Neural crest cell (in vitro differentiated cells): Measurements from ENCODE around the gene ARMH4. TPM values are rescaled to one million over a fixed set of nuclear protein-coding genes. Genes with fewer than 3 reads are reported as not detected.

Experiments used
- DNase-seq: peaks from one replicate; pipeline ENCODE4 v3.0.0; 2021; ENCODE audit warnings: low read depth, mixed read lengths, low spot score
- H3K27ac Mint-ChIP-seq: one replicate; pipeline ENCODE4 v1.8.0; 2021; ENCODE audit warnings: mild to moderate bottlenecking, mixed read lengths; ENCODE audit not compliant: unreplicated experiment
- H3K27me3 Mint-ChIP-seq: 2 replicates; pipeline ENCODE4 v1.8.0; 2021; ENCODE audit warnings: low read depth, mild to moderate bottlenecking, mixed read lengths
- H3K36me3 Mint-ChIP-seq: 2 replicates; pipeline ENCODE4 v1.8.0; 2021; ENCODE audit warnings: low read depth, mild to moderate bottlenecking, mixed read lengths
- H3K4me1 Mint-ChIP-seq: 2 replicates; pipeline ENCODE4 v1.8.0; 2021; ENCODE audit warnings: mixed read lengths
- H3K4me3 Mint-ChIP-seq: one replicate; pipeline ENCODE4 v1.8.0; 2021; ENCODE audit warnings: mild to moderate bottlenecking, mixed read lengths
- H3K9me3 Mint-ChIP-seq: 2 replicates; pipeline ENCODE4 v1.8.0; 2021; ENCODE audit warnings: mixed read lengths
- total RNA-seq: library from RNA; stranded (reverse); gene quantifications from 2 replicates; pipeline ENCODE4 v1.2.1, GENCODE V29; 2021
- TF ChIP-seq, protein P1 (sequence below): fragments of 200-600 bp; sonication (generic); conservative IDR thresholded peaks from 2 replicates; pipeline ENCODE4 v1.5.0; 2021; ENCODE audit warnings: antibody characterized with exemption, mild to moderate bottlenecking

The ARMH4 gene
- total RNA-seq, 1 donor from 2014 or later: 36.2 TPM

DNA sequence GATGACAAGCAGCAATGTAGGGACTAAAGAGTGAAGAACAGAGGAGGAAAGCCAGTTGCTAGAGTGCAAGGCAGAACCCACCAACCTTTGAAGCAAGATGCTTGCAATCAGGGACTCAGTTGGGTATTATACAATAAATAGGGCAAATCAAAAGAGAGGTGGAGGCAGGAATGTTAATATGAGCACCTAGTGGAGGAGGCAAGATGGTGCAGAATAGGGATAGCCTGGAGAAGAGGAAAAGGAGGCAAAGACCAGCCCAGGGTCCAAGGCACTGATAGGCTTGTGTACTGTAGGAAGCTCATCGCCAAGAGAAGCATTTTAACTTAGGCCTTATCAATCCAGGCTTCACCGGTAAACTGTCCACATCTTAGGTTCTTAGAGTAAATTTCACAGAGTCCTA lies 137.2 kb downstream of the ARMH4 start:
- H3K27me3 Mint-ChIP-seq: no peaks in the 10 kb centered on the region

DNA sequence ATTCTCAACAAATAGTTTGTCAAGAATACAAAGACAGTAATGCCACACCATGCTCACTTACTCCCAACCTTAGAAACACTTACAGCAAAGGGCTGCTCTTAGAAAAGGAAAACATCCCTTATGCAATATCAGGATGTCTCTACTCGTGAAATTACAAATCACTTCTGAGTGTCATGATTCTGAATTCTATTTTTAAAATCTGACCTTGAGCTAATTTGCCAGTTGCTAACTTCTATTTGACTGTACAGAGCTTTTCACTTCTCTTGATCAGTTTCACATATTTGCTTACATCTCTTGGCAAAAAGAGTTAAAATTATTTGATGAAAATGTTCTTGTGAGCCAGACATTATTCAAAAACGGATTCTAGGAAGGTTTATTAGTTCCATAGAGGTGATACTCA lies 149.4 kb downstream of the ARMH4 start:
- no peak for DNase-seq
- H3K4me3 Mint-ChIP-seq: no peak overlapping the region
- H3K4me1 Mint-ChIP-seq: no peaks in the 10 kb centered on the region
- H3K27me3 Mint-ChIP-seq: no peaks in the 10 kb centered on the region
- no peaks in the 10 kb centered on the region for H3K9me3 Mint-ChIP-seq
- TF ChIP-seq, protein P1, sequence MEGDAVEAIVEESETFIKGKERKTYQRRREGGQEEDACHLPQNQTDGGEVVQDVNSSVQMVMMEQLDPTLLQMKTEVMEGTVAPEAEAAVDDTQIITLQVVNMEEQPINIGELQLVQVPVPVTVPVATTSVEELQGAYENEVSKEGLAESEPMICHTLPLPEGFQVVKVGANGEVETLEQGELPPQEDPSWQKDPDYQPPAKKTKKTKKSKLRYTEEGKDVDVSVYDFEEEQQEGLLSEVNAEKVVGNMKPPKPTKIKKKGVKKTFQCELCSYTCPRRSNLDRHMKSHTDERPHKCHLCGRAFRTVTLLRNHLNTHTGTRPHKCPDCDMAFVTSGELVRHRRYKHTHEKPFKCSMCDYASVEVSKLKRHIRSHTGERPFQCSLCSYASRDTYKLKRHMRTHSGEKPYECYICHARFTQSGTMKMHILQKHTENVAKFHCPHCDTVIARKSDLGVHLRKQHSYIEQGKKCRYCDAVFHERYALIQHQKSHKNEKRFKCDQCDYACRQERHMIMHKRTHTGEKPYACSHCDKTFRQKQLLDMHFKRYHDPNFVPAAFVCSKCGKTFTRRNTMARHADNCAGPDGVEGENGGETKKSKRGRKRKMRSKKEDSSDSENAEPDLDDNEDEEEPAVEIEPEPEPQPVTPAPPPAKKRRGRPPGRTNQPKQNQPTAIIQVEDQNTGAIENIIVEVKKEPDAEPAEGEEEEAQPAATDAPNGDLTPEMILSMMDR: no peak
- H3K36me3 Mint-ChIP-seq: no peaks in the 10 kb centered on the region
- H3K27ac Mint-ChIP-seq: no peak overlapping the region

More for the DNA sequence above, 137.2 kb downstream of the ARMH4 start:
- H3K36me3 Mint-ChIP-seq: no peaks in the 10 kb centered on the region
- DNase-seq: no peak
- H3K9me3 Mint-ChIP-seq: no peaks in the 10 kb centered on the region
- no peaks in the 10 kb centered on the region for H3K4me1 Mint-ChIP-seq
- TF ChIP-seq, protein P1: no peak
- no peak overlapping the region for H3K27ac Mint-ChIP-seq
- H3K4me3 Mint-ChIP-seq: no peak overlapping the region

DNA sequence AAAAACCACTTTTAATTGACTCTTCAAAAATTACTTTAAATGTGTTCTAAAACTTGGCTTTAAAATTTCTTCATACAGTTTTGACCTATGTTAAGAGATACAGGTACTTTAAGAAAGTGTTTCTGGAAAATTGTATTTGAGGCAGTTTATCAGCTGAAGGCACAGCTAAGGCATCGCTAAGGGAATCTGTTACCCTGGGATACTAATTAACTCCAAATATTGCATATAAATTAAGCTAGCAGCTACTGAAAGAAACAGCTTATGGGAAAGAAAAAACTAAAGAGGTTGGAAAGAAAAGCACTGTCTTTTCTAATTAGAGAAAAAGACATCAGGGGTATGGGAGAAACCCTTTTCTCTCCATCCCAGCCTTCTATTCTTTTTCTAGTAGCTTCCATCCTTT lies 152.0 kb downstream of the ARMH4 start:
- no peak for DNase-seq
- H3K27ac Mint-ChIP-seq: no peak overlapping the region
- no peaks in the 10 kb centered on the region for H3K36me3 Mint-ChIP-seq
- H3K4me1 Mint-ChIP-seq: no peaks in the 10 kb centered on the region
- H3K9me3 Mint-ChIP-seq: no peaks in the 10 kb centered on the region
- H3K4me3 Mint-ChIP-seq: no peak overlapping the region
- TF ChIP-seq, protein P1: no peak
- H3K27me3 Mint-ChIP-seq: no peaks in the 10 kb centered on the region

DNA sequence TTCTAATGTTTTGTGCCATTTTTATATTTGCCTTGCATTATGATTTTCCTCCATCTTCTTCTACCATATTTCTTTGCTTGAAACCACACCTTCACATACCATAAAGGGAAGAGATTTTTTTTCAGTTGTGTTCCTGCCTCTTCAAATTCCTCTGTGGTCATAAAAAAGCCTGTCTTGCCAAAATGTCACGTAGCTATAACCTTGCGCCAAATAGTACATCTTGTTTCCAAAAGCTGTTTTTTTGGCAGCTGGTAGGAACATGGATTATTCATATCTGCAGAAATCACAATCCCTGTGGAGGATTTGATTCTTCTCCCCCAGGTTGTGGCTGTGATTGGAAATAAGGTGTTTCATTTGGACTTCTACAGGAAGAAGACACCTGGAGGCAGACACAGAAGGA lies 152.5 kb downstream of the ARMH4 start:
- Mint-ChIP-seq H3K4me1 (no peaks in the 10 kb centered on the region), H3K36me3 (no peaks in the 10 kb centered on the region), H3K27me3 (no peaks in the 10 kb centered on the region), H3K9me3 (no peaks in the 10 kb centered on the region), H3K4me3 (no peak overlapping the region), H3K27ac (no peak overlapping the region)
- DNase-seq: no peak
- TF ChIP-seq, protein P1: no peak

DNA sequence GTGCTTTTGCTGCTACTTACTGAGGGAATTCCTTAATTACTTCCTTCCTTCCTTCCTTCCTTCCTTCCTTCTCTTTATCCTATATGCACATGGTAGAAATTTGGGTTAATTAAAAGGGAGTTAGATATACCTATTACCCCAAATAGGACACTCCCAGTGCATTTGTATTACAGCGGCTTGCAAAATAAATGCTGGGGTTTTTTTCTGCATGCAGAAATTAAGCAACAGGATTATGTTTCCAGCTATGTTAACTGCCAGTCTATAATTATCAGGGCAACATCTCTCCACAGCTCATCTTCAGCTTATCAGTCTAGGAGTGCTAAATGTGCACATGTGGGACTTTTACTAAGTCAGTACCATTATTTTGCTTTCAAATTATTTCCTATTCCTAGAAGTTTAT lies 153.2 kb downstream of the ARMH4 start:
- no peak for DNase-seq
- no peaks in the 10 kb centered on the region for H3K27me3 Mint-ChIP-seq
- H3K27ac Mint-ChIP-seq: no peak overlapping the region
- H3K4me3 Mint-ChIP-seq: no peak overlapping the region
- no peaks in the 10 kb centered on the region for H3K4me1 Mint-ChIP-seq
- TF ChIP-seq, protein P1: no peak
- H3K36me3 Mint-ChIP-seq: no peaks in the 10 kb centered on the region
- H3K9me3 Mint-ChIP-seq: no peaks in the 10 kb centered on the region

DNA sequence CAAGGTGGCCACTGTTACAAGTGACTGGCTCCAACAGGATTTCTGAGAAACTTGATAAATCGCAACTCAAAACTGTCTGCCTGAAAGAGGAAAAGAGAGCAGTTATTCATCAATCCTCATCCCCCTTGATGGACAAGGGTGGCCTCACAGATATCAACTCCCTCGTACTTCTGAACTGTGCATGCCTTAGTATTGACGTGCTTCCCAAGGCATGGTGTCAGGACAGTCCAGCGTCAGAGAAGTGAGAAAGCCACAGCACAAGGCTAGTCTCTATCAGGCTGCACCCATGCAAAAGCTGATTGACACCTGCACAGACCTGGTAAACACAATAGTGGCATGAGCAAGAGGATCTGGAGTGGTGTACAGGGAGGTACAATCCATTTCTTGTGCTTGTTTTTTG lies 160.7 kb downstream of the ARMH4 start:
- TF ChIP-seq, protein P1: no peak
- DNase-seq: no peak
- no peaks in the 10 kb centered on the region for H3K4me1 Mint-ChIP-seq
- no peak overlapping the region for H3K4me3 Mint-ChIP-seq
- no peaks in the 10 kb centered on the region for H3K27me3 Mint-ChIP-seq
- H3K27ac Mint-ChIP-seq: no peak overlapping the region
- H3K9me3 Mint-ChIP-seq: no peaks in the 10 kb centered on the region
- no peaks in the 10 kb centered on the region for H3K36me3 Mint-ChIP-seq
